Endothelial cell of umbilical vein (primary cell): ENCODE measurements around the gene ATP10A. TPM values are rescaled to one million over a fixed set of nuclear protein-coding genes. Genes with fewer than 3 reads are reported as not detected.

Experiments used
- BruUV-seq: library from RNA; stranded (reverse); fragments of 400-500 nt; replicated peaks from 2 replicates; lab custom pipeline; 2021; lab: Mats Ljungman, UMichigan
- CTCF ChIA-PET: fragments of 300-600, 350-600 bp; sonication (Branson Sonifier 250); formaldehyde crosslinking; loops from one replicate; lab custom pipeline; 2021; ENCODE audit warnings: antibody characterized with exemption, inconsistent platforms; lab: Charles Lee
- POLR2A ChIA-PET: fragments of 300-600, 350-600 bp; sonication (Branson Sonifier 250); formaldehyde crosslinking; loops from one replicate; lab custom pipeline; 2021; ENCODE audit warnings: antibody characterized with exemption, inconsistent platforms; lab: Charles Lee
- DNase-seq: peaks from one replicate; pipeline ENCODE4 v3.0.0-alpha.2; 2011; ENCODE audit warnings: low read depth, low spot score
- FAIRE-seq: peaks from 2 replicates; lab custom pipeline; 2011; peaks lifted over from hg19 to GRCh38; lab: Jason Lieb, UNC
- H2AFZ ChIP-seq: 2 replicates; pipeline ENCODE4 v1.6.0; 2012; ENCODE audit warnings: low read depth, low read length, control low read depth, inconsistent platforms
- H3K27ac ChIP-seq: 2 replicates; pipeline ENCODE4 v1.5.1; 2011; ENCODE audit warnings: low read depth, mild to moderate bottlenecking, control low read depth, low read length, moderate library complexity; ENCODE audit not compliant: insufficient read depth
- H3K27me3 ChIP-seq, 2 experiments: 2 replicates each; pipeline versions ENCODE4 v1.6.0 to v1.6.1; 2011; ENCODE audit warnings: low read length in 2 of 2, mixed read lengths in 1 of 2; ENCODE audit not compliant: control insufficient read depth in 2 of 2, insufficient read depth in 2 of 2
- H3K36me3 ChIP-seq, 2 experiments: 2 replicates in 1 of 2; 3 replicates in 1 of 2; pipeline ENCODE4 v1.5.1; 2011; ENCODE audit warnings: low read length in 2 of 2, mild to moderate bottlenecking in 1 of 2, moderate library complexity in 1 of 2; ENCODE audit not compliant: control insufficient read depth in 2 of 2, insufficient read depth in 2 of 2; ENCODE audit errors: extremely low read depth in 1 of 2
- H3K4me1 ChIP-seq: 3 replicates; pipeline ENCODE4 v1.5.1; 2011; ENCODE audit warnings: mild to moderate bottlenecking, low read length; ENCODE audit not compliant: control insufficient read depth, insufficient read depth; ENCODE audit errors: extremely low read depth
- H3K4me2 ChIP-seq: 2 replicates; pipeline ENCODE4 v1.6.1; 2011; ENCODE audit warnings: low read length, control low read depth, mixed read lengths; ENCODE audit not compliant: insufficient read depth
- H3K4me3 ChIP-seq, 3 experiments: fragments of 200-600 bp in 1 of 3; sonication (generic), shearing (Covaris generic) in 1 of 3; replicated peaks in 1 of 3; 2 replicates each; pipeline ENCODE4 v1.5.1; 2011 to 2016; ENCODE audit warnings: control low read depth in 3 of 3, low read length in 3 of 3, mild to moderate bottlenecking in 2 of 3, inconsistent platforms in 1 of 3, low read depth in 1 of 3, moderate library complexity in 1 of 3; ENCODE audit not compliant: insufficient read depth in 1 of 3
- H3K79me2 ChIP-seq: 2 replicates; pipeline ENCODE4 v1.6.0; 2012; ENCODE audit warnings: low read length, inconsistent platforms; ENCODE audit not compliant: control insufficient read depth, insufficient read depth
- H3K9ac ChIP-seq: replicated peaks from 2 replicates; pipeline ENCODE3; 2011; ENCODE audit warnings: low read length, control low read depth; ENCODE audit not compliant: insufficient read depth; ENCODE audit errors: extremely low read depth
- H3K9me1 ChIP-seq: replicated peaks from 3 replicates; pipeline ENCODE4 v1.6.0; 2011; ENCODE audit warnings: mild to moderate bottlenecking, low read length; ENCODE audit not compliant: control insufficient read depth, insufficient read depth; ENCODE audit errors: extremely low read depth
- H3K9me3 ChIP-seq: replicated peaks from 2 replicates; pipeline ENCODE4 v1.5.1; 2012; ENCODE audit warnings: low read length, inconsistent platforms; ENCODE audit not compliant: control insufficient read depth, insufficient read depth
- H4K20me1 ChIP-seq: replicated peaks from 2 replicates; pipeline ENCODE3; 2011; ENCODE audit warnings: mild to moderate bottlenecking, low read length; ENCODE audit not compliant: control insufficient read depth, insufficient read depth; ENCODE audit errors: extremely low read depth
- EZH2 ChIP-seq: IDR thresholded peaks from 2 replicates; pipeline ENCODE4 v1.6.1; 2012; ENCODE audit warnings: borderline replicate concordance, low read depth, mild to moderate bottlenecking, moderate library complexity, low read length, inconsistent platforms; ENCODE audit not compliant: severe bottlenecking
- FOS ChIP-seq: IDR thresholded peaks from 2 replicates; pipeline ENCODE4 v1.6.1; 2011; ENCODE audit warnings: mild to moderate bottlenecking, low read length, moderate library complexity, borderline replicate concordance; ENCODE audit not compliant: insufficient read depth
- GATA2 ChIP-seq: IDR thresholded peaks from 2 replicates; pipeline ENCODE4 v1.7.0; 2011; ENCODE audit warnings: low read depth, mild to moderate bottlenecking, moderate library complexity, mixed read lengths, low read length; ENCODE audit not compliant: insufficient read length, insufficient read depth
- JUN ChIP-seq: IDR thresholded peaks from 2 replicates; pipeline ENCODE4 v1.6.1; 2011; ENCODE audit warnings: borderline replicate concordance, low read depth; ENCODE audit not compliant: insufficient read length, insufficient read depth
- MYC ChIP-seq: IDR thresholded peaks from one replicate; pipeline ENCODE4 v1.6.1; 2011; ENCODE audit warnings: mild to moderate bottlenecking, low read depth, low read length
- POLR2A ChIP-seq: IDR thresholded peaks from 2 replicates; pipeline ENCODE4 v1.6.1; 2012; ENCODE audit warnings: low read depth, mild to moderate bottlenecking, control low read depth, low read length
- POLR2AphosphoS5 ChIP-seq: IDR thresholded peaks from 2 replicates; pipeline ENCODE4 v1.6.1; 2012; ENCODE audit warnings: low read depth, mild to moderate bottlenecking, control low read depth, low read length, moderate library complexity; ENCODE audit not compliant: insufficient read depth
- dilution Hi-C: fragments of 300-500 bp; cut with MboI; formaldehyde crosslinking; loops from one replicate; pipeline ENCODE4 v1.15.0; 2019; ENCODE audit warnings: low sequenced_read_pairs; ENCODE audit not compliant: extremely low pct_ligation_motif_present
- intact Hi-C: fragments of 100-400 bp; cut with micrococcal nuclease; formaldehyde crosslinking; loops from one replicate; pipeline ENCODE4 v1.10.0; 2022
- polyA plus RNA-seq, 4 experiments: library from polyadenylated mRNA; depleted of rRNA in 3 of 4; stranded (reverse) in 3 of 4; unstranded in 1 of 4; fragments of >200 nt; gene quantifications; 2 replicates each; pipeline versions ENCODE4 v1.2.1 to v1.2.3, GENCODE V29; 2011 to 2012; ENCODE audit warnings: missing spikeins in 1 of 4
- total RNA-seq: library from RNA; stranded (reverse); gene quantifications from 2 replicates; pipeline ENCODE4 v1.2.3, GENCODE V29; 2021
- TF ChIP-seq, protein P1 (sequence below), 2 donors: IDR thresholded peaks; 1 replicate in 1 of 2; 2 replicates in 1 of 2; pipeline ENCODE4 v1.5.1; 2011; ENCODE audit warnings: low read length in 2 of 2, mild to moderate bottlenecking in 2 of 2, moderate library complexity in 2 of 2, control low read depth in 1 of 2, inconsistent platforms in 1 of 2, low read depth in 1 of 2; ENCODE audit not compliant: insufficient read depth in 1 of 2; ENCODE audit errors: extremely low read depth in 1 of 2
- TF ChIP-seq, protein P2 (sequence below): IDR thresholded peaks from 2 replicates; pipeline ENCODE4 v1.6.1; 2011; ENCODE audit not compliant: insufficient read depth, insufficient read length

ATP10A gene
- total and polyA plus RNA-seq, 2 donors (not counting 3 experiments of a cell fraction or from before 2014, with no cell fraction given): not detected

DNA sequence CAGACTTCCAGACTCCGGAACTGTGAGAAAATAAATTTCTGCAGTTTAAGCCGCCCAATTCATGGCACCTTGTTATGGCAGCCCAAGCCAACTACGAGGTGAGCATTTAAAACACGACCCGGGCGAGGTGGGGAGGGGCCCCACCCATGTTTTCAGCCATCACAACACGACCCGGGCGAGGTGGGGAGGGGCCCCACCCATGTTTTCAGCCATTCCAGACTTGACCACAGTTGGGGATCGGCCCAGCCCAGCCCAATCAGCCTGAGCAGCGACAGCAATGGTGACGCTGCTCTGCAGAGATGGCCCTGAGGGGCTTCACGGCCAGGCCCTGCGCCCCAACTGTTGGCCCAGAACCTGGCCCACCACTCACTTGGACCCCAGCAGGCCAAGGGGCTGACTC is 93.1 kb downstream of the ATP10A start:
- Histone ChIP-seq H3K9me1 (no peaks in the 10 kb centered on the region), H3K4me2 (no peak overlapping the region), H3K36me3 (no peaks in the 10 kb centered on the region), H3K9me3 (peaks cover 6% of the 10 kb centered on the region), H3K79me2 (no peaks in the 10 kb centered on the region), H2AFZ (no peak overlapping the region), H3K4me1 (no peaks in the 10 kb centered on the region), H3K27me3 (no peaks in the 10 kb centered on the region), H4K20me1 (no peaks in the 10 kb centered on the region), H3K27ac (no peak overlapping the region), H3K9ac (no peak overlapping the region), H3K4me3 (no peak overlapping the region)
- POLR2A ChIA-PET: no interaction called here
- intact Hi-C loops (no loop called here), dilution Hi-C loops (no loop called here)
- no peak for TF ChIP-seq EZH2
- no peak for TF ChIP-seq GATA2
- TF ChIP-seq FOS: no peak
- no peak for TF ChIP-seq MYC
- TF ChIP-seq JUN: no peak
- TF ChIP-seq POLR2A: no peak
- no peak for TF ChIP-seq POLR2AphosphoS5
- no peak for FAIRE-seq
- CTCF ChIA-PET: no interaction called here
- no peak for DNase-seq
- BruUV-seq: no TSS peak

DNA sequence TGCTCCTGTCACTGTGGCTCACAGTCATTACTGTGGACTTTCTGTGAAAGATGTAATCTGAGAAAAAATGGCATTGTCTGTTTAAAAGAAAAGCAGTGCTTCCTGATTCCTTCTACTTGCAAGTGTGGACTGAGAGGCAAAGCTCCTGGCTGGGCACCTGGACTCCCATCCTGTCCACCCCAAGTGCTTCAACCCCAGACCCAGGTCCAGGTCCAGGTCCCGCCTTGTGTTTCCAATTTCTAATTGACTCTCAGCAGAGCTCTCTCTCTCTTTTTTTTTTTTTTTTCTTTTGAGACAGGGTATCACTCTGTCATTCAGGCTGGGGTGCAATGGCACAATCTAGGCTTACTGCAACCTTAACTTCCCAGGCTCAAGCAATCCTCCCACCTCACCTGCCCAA is 94.9 kb downstream of the ATP10A start:
- POLR2A ChIA-PET: no interaction called here
- H3K4me3 ChIP-seq: no peak overlapping the region
- no peak overlapping the region for H3K9ac ChIP-seq
- H3K9me1 ChIP-seq: no peaks in the 10 kb centered on the region
- peaks cover 12% of the 10 kb centered on the region for H3K9me3 ChIP-seq
- BruUV-seq: no TSS peak
- no peaks in the 10 kb centered on the region for H3K79me2 ChIP-seq
- no peak overlapping the region for H2AFZ ChIP-seq
- H3K4me1 ChIP-seq: no peaks in the 10 kb centered on the region
- no peak overlapping the region for H3K4me2 ChIP-seq
- H3K27ac ChIP-seq: no peak overlapping the region
- intact Hi-C loops (no loop called here), dilution Hi-C loops (no loop called here)
- H4K20me1 ChIP-seq: no peaks in the 10 kb centered on the region
- H3K36me3 ChIP-seq: no peaks in the 10 kb centered on the region
- DNase-seq: no peak
- CTCF ChIA-PET: no interaction called here
- no peak for FAIRE-seq
- H3K27me3 ChIP-seq: no peaks in the 10 kb centered on the region
- TF ChIP-seq, protein P1, sequence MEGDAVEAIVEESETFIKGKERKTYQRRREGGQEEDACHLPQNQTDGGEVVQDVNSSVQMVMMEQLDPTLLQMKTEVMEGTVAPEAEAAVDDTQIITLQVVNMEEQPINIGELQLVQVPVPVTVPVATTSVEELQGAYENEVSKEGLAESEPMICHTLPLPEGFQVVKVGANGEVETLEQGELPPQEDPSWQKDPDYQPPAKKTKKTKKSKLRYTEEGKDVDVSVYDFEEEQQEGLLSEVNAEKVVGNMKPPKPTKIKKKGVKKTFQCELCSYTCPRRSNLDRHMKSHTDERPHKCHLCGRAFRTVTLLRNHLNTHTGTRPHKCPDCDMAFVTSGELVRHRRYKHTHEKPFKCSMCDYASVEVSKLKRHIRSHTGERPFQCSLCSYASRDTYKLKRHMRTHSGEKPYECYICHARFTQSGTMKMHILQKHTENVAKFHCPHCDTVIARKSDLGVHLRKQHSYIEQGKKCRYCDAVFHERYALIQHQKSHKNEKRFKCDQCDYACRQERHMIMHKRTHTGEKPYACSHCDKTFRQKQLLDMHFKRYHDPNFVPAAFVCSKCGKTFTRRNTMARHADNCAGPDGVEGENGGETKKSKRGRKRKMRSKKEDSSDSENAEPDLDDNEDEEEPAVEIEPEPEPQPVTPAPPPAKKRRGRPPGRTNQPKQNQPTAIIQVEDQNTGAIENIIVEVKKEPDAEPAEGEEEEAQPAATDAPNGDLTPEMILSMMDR (IDR thresholded peaks at IDR 0.05; ENCODE audit: extremely low read depth in 1 of 2, insufficient read depth in 1 of 2, low read depth in 1 of 2, low read length in 2 of 2): no peak
- TF ChIP-seq POLR2A: no peak
- no peak for TF ChIP-seq MYC
- TF ChIP-seq, protein P2, sequence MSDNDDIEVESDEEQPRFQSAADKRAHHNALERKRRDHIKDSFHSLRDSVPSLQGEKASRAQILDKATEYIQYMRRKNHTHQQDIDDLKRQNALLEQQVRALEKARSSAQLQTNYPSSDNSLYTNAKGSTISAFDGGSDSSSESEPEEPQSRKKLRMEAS: no peak
- no peak for TF ChIP-seq FOS
- no peak for TF ChIP-seq GATA2
- no peak for TF ChIP-seq EZH2
- no peak for TF ChIP-seq POLR2AphosphoS5
- no peak for TF ChIP-seq JUN
